GM10266 (cell line): ENCODE results near the gene MAIP1.

Experiments
- DNase-seq: peaks from one replicate; pipeline ENCODE4 v3.0.0; 2012; ENCODE audit errors: extremely low spot score
- TF ChIP-seq, protein P1 (sequence below): IDR thresholded peaks from 2 replicates; pipeline ENCODE4 v1.5.1; 2012; ENCODE audit warnings: mild to moderate bottlenecking, low read depth; ENCODE audit not compliant: control insufficient read depth, insufficient read depth; ENCODE audit errors: missing control alignments

Gene MAIP1

GRCh38 chr2:199966405-199966804 lies 11.0 kb downstream of the MAIP1 start:
- no peak for DNase-seq
- TF ChIP-seq, protein P1, sequence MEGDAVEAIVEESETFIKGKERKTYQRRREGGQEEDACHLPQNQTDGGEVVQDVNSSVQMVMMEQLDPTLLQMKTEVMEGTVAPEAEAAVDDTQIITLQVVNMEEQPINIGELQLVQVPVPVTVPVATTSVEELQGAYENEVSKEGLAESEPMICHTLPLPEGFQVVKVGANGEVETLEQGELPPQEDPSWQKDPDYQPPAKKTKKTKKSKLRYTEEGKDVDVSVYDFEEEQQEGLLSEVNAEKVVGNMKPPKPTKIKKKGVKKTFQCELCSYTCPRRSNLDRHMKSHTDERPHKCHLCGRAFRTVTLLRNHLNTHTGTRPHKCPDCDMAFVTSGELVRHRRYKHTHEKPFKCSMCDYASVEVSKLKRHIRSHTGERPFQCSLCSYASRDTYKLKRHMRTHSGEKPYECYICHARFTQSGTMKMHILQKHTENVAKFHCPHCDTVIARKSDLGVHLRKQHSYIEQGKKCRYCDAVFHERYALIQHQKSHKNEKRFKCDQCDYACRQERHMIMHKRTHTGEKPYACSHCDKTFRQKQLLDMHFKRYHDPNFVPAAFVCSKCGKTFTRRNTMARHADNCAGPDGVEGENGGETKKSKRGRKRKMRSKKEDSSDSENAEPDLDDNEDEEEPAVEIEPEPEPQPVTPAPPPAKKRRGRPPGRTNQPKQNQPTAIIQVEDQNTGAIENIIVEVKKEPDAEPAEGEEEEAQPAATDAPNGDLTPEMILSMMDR, result no peak

DNA sequence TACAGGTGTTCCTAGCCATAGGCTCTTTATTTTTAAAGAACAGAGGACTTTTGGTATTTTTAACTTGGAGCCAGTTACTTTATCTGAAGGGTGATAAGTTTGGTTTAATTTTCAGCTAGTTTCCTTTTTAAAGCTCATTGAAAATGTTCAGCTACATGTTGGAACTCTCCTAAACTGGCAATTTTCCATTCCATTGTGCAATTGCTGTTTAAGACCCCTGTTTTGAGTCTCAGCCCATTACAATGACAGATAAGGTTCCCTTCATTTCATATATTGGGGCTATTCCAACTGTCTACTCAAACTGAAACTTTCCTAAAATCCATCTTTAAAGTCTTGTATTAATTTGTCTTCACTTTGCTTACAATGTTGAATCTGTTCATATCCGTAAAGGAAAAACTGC lies 11.6 kb downstream of the MAIP1 start:
- no peak for DNase-seq
- TF ChIP-seq, protein P1, result no peak

GRCh38 chr2:199968126-199968525 lies 12.7 kb downstream of the MAIP1 start:
- DNase-seq, result no peak
- TF ChIP-seq, protein P1, result no peak

GRCh38 chr2:199972088-199972626 lies 16.8 kb downstream of the MAIP1 start:
- no peak for DNase-seq
- TF ChIP-seq, protein P1, result no peak

- TF ChIP-seq, protein P1, result peak; percentile 48
- no peak for DNase-seq
Measured at GRCh38 chr2:199973703-199974102, 18.3 kb downstream of the MAIP1 start.

GRCh38 chr2:199975273-199975895 lies 20.0 kb downstream of the MAIP1 start:
- TF ChIP-seq, protein P1, result no peak
- DNase-seq, result no peak

DNA sequence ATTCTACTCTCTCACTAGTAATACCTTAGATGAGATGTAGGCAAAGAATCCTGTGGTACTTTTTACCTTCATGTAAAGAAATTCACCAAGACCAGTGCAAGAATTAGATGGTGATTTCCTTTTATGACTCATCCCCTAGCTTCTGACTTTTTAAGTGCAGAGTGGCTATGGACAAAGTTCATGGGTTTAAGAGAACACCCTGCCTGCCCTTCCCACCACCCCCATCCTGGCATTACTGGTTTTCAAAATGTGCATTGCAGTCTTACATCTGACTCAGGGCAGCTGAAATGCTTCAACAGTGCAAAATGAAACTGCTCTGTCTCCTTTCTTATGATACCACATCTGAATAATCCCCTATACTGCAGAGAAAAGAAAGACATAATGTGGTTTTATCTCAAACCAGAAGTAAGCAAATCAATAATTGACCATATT lies 22.6 kb downstream of the MAIP1 start:
- TF ChIP-seq, protein P1, result no peak
- no peak for DNase-seq
